ENCODE measurements around the gene LYRM9.

The LYRM9 gene

GRCh38 chr17:27892866-27893769, at the start of gene LYRM9:
TSS of gene LYRM9 (minus strand) at chr17:27893365. CDS start at chr17:27882694, 10,671 bp downstream.
- peak within 1 kb of the TSS; percentile 88 to 98 (median 94) for H3K4me2 ChIP-seq
- peak within 1 kb of the TSS in 10 of 11 experiments; percentile 46 to 76 (median 66); a peak in 20 of 22 replicates for H3K27ac ChIP-seq
- H3K9ac ChIP-seq = peak within 1 kb of the TSS; percentile 72 to 88 (median 79)
- TF ChIP-seq Cebpa-rat (IDR thresholded peaks at IDR 0.05) = no peak
- H3K4me1 ChIP-seq = peaks cover 18 to 22% (median 22%) of the 10 kb centered on the region in 10 experiments
- no peaks in the 10 kb centered on the region for H3K27me3 ChIP-seq
- H3K9me3 ChIP-seq (replicated peaks in 1 of 11) = no peaks in the 10 kb centered on the region
- no peaks in the 10 kb centered on the region for H3K36me3 ChIP-seq
- peak within 1 kb of the TSS; percentile 58 to 75 (median 66) for H3K4me3 ChIP-seq
- H4K20me1 ChIP-seq = no peaks in the 10 kb centered on the region; a peak in 1 of 22 replicates

- no peak overlapping the region for H3K9ac ChIP-seq
- peaks cover 0 to 23% (median 0%) of the 10 kb centered on the region in 11 experiments; a peak in 7 of 22 replicates for H3K9me3 ChIP-seq (replicated peaks in 1 of 11)
- no peaks in the 10 kb centered on the region for H4K20me1 ChIP-seq
- H3K4me2 ChIP-seq = peak overlapping the region in 4 of 11 experiments; percentile 63 to 84 (median 76); a peak in 7 of 22 replicates
- H3K36me3 ChIP-seq = no peaks in the 10 kb centered on the region
- no peak for TF ChIP-seq Cebpa-rat (IDR thresholded peaks at IDR 0.05)
- H3K4me3 ChIP-seq = no peak overlapping the region
- no peak overlapping the region for H3K27ac ChIP-seq
- H3K4me1 ChIP-seq = peaks cover 21 to 37% (median 30%) of the 10 kb centered on the region in 10 experiments
- H3K27me3 ChIP-seq = no peaks in the 10 kb centered on the region
Measured at GRCh38 chr17:27940503-27941428, 47.6 kb upstream of the LYRM9 start.

DNA sequence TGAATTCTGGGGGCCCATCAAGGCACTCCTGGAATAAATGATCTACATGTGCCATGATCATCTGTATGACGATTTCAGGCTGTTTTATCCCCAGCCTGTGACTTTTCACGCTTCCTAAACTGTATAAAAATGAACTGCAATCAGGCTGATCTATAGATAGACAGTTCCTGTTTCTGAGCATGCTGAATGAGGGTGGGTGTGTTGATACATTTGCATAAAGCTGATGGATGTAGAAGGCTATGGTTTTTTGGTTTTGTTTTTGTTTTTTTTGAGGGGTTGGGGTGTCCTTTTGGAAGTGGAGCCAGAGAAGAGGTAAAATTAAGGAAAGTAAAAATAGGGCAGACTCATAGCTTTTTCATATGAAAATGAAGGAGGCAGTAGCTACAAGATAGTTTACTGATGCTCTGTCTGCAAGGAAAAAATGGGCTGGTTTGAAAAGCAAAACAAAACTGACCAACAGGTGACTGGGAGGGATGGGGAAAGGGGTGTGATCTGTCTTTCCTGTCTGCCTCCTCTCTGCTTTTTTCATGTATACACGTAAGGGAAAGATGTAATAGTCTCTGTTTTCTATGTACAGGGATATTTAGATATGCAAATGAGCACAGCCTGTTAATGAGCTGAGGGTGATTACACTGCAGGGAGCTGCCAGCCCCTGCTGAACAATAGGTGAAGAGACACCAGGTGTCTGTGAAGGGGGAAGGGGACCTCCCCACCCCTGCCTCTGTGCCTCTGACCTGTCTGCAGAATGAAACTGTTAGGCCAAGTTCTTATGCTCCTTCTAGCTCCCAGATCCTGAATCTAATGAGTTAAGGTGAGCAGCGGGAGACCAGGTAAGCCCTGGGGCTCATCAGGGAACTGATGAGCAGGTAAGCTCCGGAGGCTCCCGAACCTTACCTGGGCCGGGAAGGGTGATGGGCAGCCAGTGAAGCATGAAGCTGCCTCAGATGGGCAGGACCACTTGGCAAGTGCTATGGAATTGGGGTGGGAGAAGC, 46.6 kb upstream of the LYRM9 start:
- H3K4me1 ChIP-seq = peaks cover 13 to 32% (median 20%) of the 10 kb centered on the region in 10 experiments
- peak overlapping the region in 1 of 11 experiments; percentile 19; a peak in 1 of 22 replicates for H3K27ac ChIP-seq
- peak overlapping the region; percentile 34 to 84 (median 54) for H3K4me2 ChIP-seq
- H3K9ac ChIP-seq = no peak overlapping the region; a peak in 1 of 22 replicates
- no peaks in the 10 kb centered on the region for H4K20me1 ChIP-seq
- H3K4me3 ChIP-seq = no peak overlapping the region
- no peak for TF ChIP-seq Cebpa-rat (IDR thresholded peaks at IDR 0.05)
- H3K36me3 ChIP-seq = no peaks in the 10 kb centered on the region
- peaks cover 0 to 25% (median 0%) of the 10 kb centered on the region in 11 experiments; a peak in 7 of 22 replicates for H3K9me3 ChIP-seq (replicated peaks in 1 of 11)
- H3K27me3 ChIP-seq = no peaks in the 10 kb centered on the region

DNA sequence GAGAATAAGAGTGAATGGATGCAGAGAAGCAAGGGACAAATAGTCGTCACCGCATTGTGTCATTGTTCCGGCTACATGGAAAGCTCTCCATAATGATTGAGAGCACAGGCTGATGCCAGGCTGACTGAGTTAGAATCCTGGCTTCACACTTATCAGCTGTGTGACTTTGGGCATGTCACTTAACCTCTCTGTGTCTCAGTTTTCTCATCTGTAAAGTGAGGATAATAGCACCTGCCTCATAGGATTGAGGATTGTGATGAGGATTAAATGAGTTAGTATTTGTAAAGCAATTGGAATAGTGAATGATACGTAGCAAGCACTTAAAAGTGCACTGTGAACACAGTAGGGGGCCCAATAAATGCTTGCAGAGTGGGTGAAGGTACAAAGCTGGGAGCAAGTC, 45.7 kb upstream of the LYRM9 start:
- Histone ChIP-seq H4K20me1 (no peaks in the 10 kb centered on the region), H3K27ac (peak overlapping the region in 1 of 11 experiments; percentile 19; a peak in 1 of 22 replicates), H3K9ac (no peak overlapping the region), H3K4me2 (peak overlapping the region; percentile 34 to 84 (median 54); a peak in 21 of 22 replicates), H3K4me3 (no peak overlapping the region), H3K9me3 (replicated peaks in 1 of 11) (peaks cover 0 to 23% (median 0%) of the 10 kb centered on the region in 11 experiments; a peak in 7 of 22 replicates), H3K27me3 (no peaks in the 10 kb centered on the region), H3K36me3 (no peaks in the 10 kb centered on the region), H3K4me1 (peaks cover 10 to 28% (median 16%) of the 10 kb centered on the region in 10 experiments)
- no peak for TF ChIP-seq Cebpa-rat (IDR thresholded peaks at IDR 0.05)

- H3K9ac ChIP-seq = no peak overlapping the region
- peaks cover 10 to 28% (median 16%) of the 10 kb centered on the region in 10 experiments for H3K4me1 ChIP-seq
- no peaks in the 10 kb centered on the region for H3K27me3 ChIP-seq
- TF ChIP-seq Cebpa-rat (IDR thresholded peaks at IDR 0.05) = no peak
- H3K27ac ChIP-seq = no peak overlapping the region
- peaks cover 0 to 29% (median 0%) of the 10 kb centered on the region in 11 experiments; a peak in 7 of 22 replicates for H3K9me3 ChIP-seq (replicated peaks in 1 of 11)
- H3K4me2 ChIP-seq = no peak overlapping the region
- H3K4me3 ChIP-seq = no peak overlapping the region
- no peaks in the 10 kb centered on the region for H3K36me3 ChIP-seq
- no peaks in the 10 kb centered on the region for H4K20me1 ChIP-seq
Measured at GRCh38 chr17:27938241-27938640, 45.1 kb upstream of the LYRM9 start.

DNA sequence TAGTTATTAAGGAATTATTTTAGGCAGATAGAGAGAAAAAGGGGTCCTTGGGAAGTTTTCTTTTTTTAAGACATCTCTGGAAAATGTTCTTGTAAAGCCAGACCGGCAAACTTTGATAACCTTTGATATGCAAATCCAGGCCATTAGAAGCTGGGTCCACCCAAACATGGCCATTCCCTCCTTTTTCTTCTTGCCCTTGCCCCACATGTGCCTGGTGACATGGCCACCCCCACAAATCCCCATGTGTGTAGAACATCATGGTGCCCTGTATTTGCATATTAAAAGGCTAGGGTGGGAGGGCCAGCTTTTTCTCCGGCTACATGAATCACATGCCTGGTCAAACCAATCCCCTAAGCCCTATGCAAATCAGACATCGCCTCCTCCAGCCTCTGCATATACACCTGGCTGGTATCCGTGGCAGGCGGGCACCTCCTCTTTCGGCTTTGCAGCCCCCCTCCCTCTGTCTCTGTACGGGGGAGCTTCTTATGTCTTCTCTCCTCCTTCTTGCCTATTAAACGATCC, 43.9 kb upstream of the LYRM9 start:
- peaks cover 0 to 31% (median 0%) of the 10 kb centered on the region in 11 experiments; a peak in 7 of 22 replicates for H3K9me3 ChIP-seq (replicated peaks in 1 of 11)
- no peak overlapping the region for H3K9ac ChIP-seq
- H4K20me1 ChIP-seq = no peaks in the 10 kb centered on the region
- TF ChIP-seq Cebpa-rat (IDR thresholded peaks at IDR 0.05) = no peak
- no peak overlapping the region for H3K4me2 ChIP-seq
- H3K4me1 ChIP-seq = peaks cover 10 to 28% (median 16%) of the 10 kb centered on the region in 10 experiments
- H3K4me3 ChIP-seq = no peak overlapping the region
- H3K27me3 ChIP-seq = no peaks in the 10 kb centered on the region
- H3K27ac ChIP-seq = no peak overlapping the region
- no peaks in the 10 kb centered on the region for H3K36me3 ChIP-seq

- Histone ChIP-seq H3K9ac (no peak overlapping the region), H3K4me3 (no peak overlapping the region), H3K4me1 (peaks cover 0 to 4% (median 0%) of the 10 kb centered on the region in 10 experiments; a peak in 2 of 20 replicates), H3K27ac (no peak overlapping the region), H3K4me2 (no peak overlapping the region), H4K20me1 (no peaks in the 10 kb centered on the region), H3K36me3 (no peaks in the 10 kb centered on the region), H3K27me3 (no peaks in the 10 kb centered on the region), H3K9me3 (replicated peaks in 1 of 11) (peaks cover 0 to 14% (median 0%) of the 10 kb centered on the region in 11 experiments; a peak in 3 of 22 replicates)
- no peak for TF ChIP-seq Cebpa-rat (IDR thresholded peaks at IDR 0.05)
Measured at GRCh38 chr17:27930000-27930399, 36.8 kb upstream of the LYRM9 start.

All from BLaER1 treated with 17β-estradiol and CSF1 and Interleukin-3, amounts not matched to agents 10 nM and 100 nM (cell line).